ENCODE measurements around the gene LPCAT2.

The LPCAT2 gene

GRCh38 chr16:55559233-55559632, 50.4 kb downstream of the LPCAT2 start:
- DNase-seq: no peak
- Histone ChIP-seq H3K9me3 (no peaks in the 10 kb centered on the region), H3K36me3 (no peaks in the 10 kb centered on the region), H3K27me3 (no peaks in the 10 kb centered on the region), H3K27ac (no peak overlapping the region), H3K4me1 (peaks cover 0 to 19% (median 7%) of the 10 kb centered on the region in 4 donors), H3K4me3 (no peak overlapping the region)
- no peak for TF ChIP-seq CTCF (IDR thresholded peaks at IDR 0.05)
- intact Hi-C loops (cut with DNase I; ENCODE audit: low total_unique reads): no loop called here

- H3K4me3 ChIP-seq: no peak overlapping the region
- H3K4me1 ChIP-seq: peaks cover 0 to 19% (median 7%) of the 10 kb centered on the region in 4 donors
- DNase-seq: no peak
- H3K27ac ChIP-seq: no peak overlapping the region
- H3K36me3 ChIP-seq: no peaks in the 10 kb centered on the region
- no peak for TF ChIP-seq CTCF (IDR thresholded peaks at IDR 0.05)
- H3K27me3 ChIP-seq: no peaks in the 10 kb centered on the region
- no peaks in the 10 kb centered on the region for H3K9me3 ChIP-seq
- intact Hi-C loops (cut with DNase I; ENCODE audit: low total_unique reads): no loop called here
These were observed 51.2 kb downstream of the LPCAT2 start for GRCh38 chr16:55559933-55560516.

- H3K27ac ChIP-seq: no peak overlapping the region
- no peak overlapping the region for H3K4me3 ChIP-seq
- no peaks in the 10 kb centered on the region for H3K27me3 ChIP-seq
- no peak for TF ChIP-seq CTCF (IDR thresholded peaks at IDR 0.05)
- H3K4me1 ChIP-seq: peaks cover 0 to 19% (median 7%) of the 10 kb centered on the region in 4 donors
- DNase-seq: no peak
- intact Hi-C loops (cut with DNase I; ENCODE audit: low total_unique reads): no loop called here
- no peaks in the 10 kb centered on the region for H3K9me3 ChIP-seq
- no peaks in the 10 kb centered on the region for H3K36me3 ChIP-seq
These were observed 52.5 kb downstream of the LPCAT2 start for GRCh38 chr16:55561319-55561848.

- Histone ChIP-seq H3K4me1 (peaks cover 0 to 19% (median 7%) of the 10 kb centered on the region in 4 donors), H3K9me3 (no peaks in the 10 kb centered on the region), H3K27me3 (no peaks in the 10 kb centered on the region), H3K4me3 (no peak overlapping the region), H3K27ac (no peak overlapping the region), H3K36me3 (no peaks in the 10 kb centered on the region)
- TF ChIP-seq CTCF (IDR thresholded peaks at IDR 0.05): no peak
- no peak for DNase-seq
- intact Hi-C loops (cut with DNase I; ENCODE audit: low total_unique reads): no loop called here
These were observed 54.1 kb downstream of the LPCAT2 start for GRCh38 chr16:55562936-55563335.

- Histone ChIP-seq H3K27ac (no peak overlapping the region), H3K9me3 (no peaks in the 10 kb centered on the region), H3K27me3 (no peaks in the 10 kb centered on the region), H3K36me3 (no peaks in the 10 kb centered on the region), H3K4me1 (peaks cover 0 to 14% (median 9%) of the 10 kb centered on the region in 4 donors), H3K4me3 (no peak overlapping the region)
- TF ChIP-seq CTCF (IDR thresholded peaks at IDR 0.05): no peak
- intact Hi-C loops (cut with DNase I; ENCODE audit: low total_unique reads): no loop called here
- no peak for DNase-seq
These were observed 54.9 kb downstream of the LPCAT2 start for GRCh38 chr16:55563797-55564196.

All from tibial artery (tissue), 4 donors.